Psoas muscle (tissue), 8 donors: Measurements from ENCODE around the gene NLGN1. TPM values are rescaled to one million over a fixed set of nuclear protein-coding genes. Genes with fewer than 3 reads are reported as not detected.

ENCODE experiments used
- ATAC-seq, 4 donors: fragments of 200-7000 bp; cut with Tn5 transposase; one replicate each; pipeline ENCODE4 v1.9.1; 2020; ENCODE audit warnings: moderate library complexity in 3 of 4, mild to moderate bottlenecking in 2 of 4
- DNase-seq, 2 donors: peaks; one replicate each; pipeline ENCODE4 v3.0.0-alpha.2; 2020
- H3K27ac ChIP-seq: fragments of 200-600 bp; one replicate; pipeline ENCODE4 v1.8.0; 2022
- H3K27me3 ChIP-seq, 3 donors: fragments of 200-600 bp in 1 of 3; one replicate each; pipeline versions ENCODE4 v1.6.1 to v1.8.0; 2013 to 2022; ENCODE audit warnings: low read length in 2 of 3, mild to moderate bottlenecking in 2 of 3, moderate library complexity in 1 of 3; ENCODE audit not compliant: insufficient read depth in 3 of 3
- H3K36me3 ChIP-seq, 2 donors: fragments of 200-600 bp in 1 of 2; one replicate each; pipeline versions ENCODE4 v1.6.1 to v1.8.0; 2013 to 2022; ENCODE audit warnings: low read depth in 1 of 2, mild to moderate bottlenecking in 1 of 2, moderate library complexity in 1 of 2; ENCODE audit not compliant: insufficient read depth in 1 of 2
- H3K4me1 ChIP-seq: fragments of 200-600 bp; one replicate; pipeline ENCODE4 v1.8.0; 2022
- H3K4me3 ChIP-seq: fragments of 200-600 bp; one replicate; pipeline ENCODE4 v1.8.0; 2022; ENCODE audit warnings: mild to moderate bottlenecking
- H3K9me3 ChIP-seq: fragments of 200-600 bp; one replicate; pipeline ENCODE4 v1.8.0; 2022
- WGBS, 3 donors: extraction: QIAGEN DNeasy Blood & Tissue Kit; methylation state at CpG; one replicate each; pipeline versions ENCODE4 v1.1.6 to v1.1.7; 2013; 5-methylcytosine and 5-hydroxymethylcytosine counted together
- intact Hi-C, 2 donors: fragments of 100-400 bp; cut with DNase I; formaldehyde crosslinking; loops; one replicate each; pipeline versions ENCODE4 v1.11.0 to v1.14.2; 2022
- polyA plus RNA-seq, 3 donors: library from polyadenylated mRNA; stranded (reverse); fragments of 200-250 nt; gene quantifications; one replicate each; pipeline ENCODE4 v1.2.3, GENCODE V29; 2013
- total RNA-seq, 4 donors: library from RNA; stranded (reverse); fragmentation: NEBNext Ultra II Directional in 2 of 4; extraction: Animal tissue kit (Norgen Biotek cat#: 25700) in 2 of 4; gene quantifications; one replicate each; pipeline versions ENCODE4 v1.2.1 to v1.2.4, GENCODE V29; 2021 to 2023
- TF ChIP-seq, protein P1 (sequence below): fragments of 200-600 bp; IDR thresholded peaks from one replicate; pipeline ENCODE4 v1.8.0; 2022; ENCODE audit warnings: antibody characterized with exemption
- donor health status: healthy with polysubstance abuse.
- donor health status: DM: no; HTN: no; CAD: no; lungs with moderate emphysema.
- donor health status: Bipolar disorder and iron deficiency.
- donor health status: healthy.
- donor health status: DM: yes; HTN: yes; CAD: no.
- donor health status: DM: no; HTN: no; CAD: no.
- donor health status: DM: no; HTN: no; CAD: no.
- donor health status: DM: yes; HTN: yes; CAD: no.

NLGN1 gene
- total and polyA plus RNA-seq, 7 donors: 0.04 to 1.0 (median 0.54) TPM

DNA sequence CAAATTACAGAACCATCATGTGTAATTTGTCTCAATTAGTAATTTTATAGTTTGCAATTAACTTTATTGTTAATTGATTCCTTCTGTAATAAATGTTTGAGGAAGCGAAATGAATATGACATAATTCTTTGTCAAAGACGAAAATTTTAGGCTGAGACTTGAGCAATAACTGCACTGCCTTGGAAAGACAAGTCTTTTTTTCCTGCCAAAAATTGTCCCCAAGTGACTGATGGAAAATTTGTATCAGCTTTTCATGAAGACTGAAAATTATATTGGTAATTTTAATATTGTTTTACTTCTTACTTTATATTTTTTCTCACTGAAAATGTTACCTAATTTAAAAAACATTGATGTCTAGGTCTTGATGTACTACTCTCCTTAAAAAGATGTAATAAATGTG lies 622.6 kb downstream of the NLGN1 start:
- H3K27ac ChIP-seq: no peak overlapping the region
- H3K9me3 ChIP-seq: no peaks in the 10 kb centered on the region
- intact Hi-C loops: no loop called here
- 65 to 68% (median 66%) methylated on average over 2 of the region's 2 CpGs for WGBS, 3 donors
- H3K4me3 ChIP-seq: no peak overlapping the region
- no peak for DNase-seq
- H3K27me3 ChIP-seq: no peaks in the 10 kb centered on the region
- H3K36me3 ChIP-seq: no peaks in the 10 kb centered on the region
- H3K4me1 ChIP-seq: no peaks in the 10 kb centered on the region
- TF ChIP-seq, protein P1, sequence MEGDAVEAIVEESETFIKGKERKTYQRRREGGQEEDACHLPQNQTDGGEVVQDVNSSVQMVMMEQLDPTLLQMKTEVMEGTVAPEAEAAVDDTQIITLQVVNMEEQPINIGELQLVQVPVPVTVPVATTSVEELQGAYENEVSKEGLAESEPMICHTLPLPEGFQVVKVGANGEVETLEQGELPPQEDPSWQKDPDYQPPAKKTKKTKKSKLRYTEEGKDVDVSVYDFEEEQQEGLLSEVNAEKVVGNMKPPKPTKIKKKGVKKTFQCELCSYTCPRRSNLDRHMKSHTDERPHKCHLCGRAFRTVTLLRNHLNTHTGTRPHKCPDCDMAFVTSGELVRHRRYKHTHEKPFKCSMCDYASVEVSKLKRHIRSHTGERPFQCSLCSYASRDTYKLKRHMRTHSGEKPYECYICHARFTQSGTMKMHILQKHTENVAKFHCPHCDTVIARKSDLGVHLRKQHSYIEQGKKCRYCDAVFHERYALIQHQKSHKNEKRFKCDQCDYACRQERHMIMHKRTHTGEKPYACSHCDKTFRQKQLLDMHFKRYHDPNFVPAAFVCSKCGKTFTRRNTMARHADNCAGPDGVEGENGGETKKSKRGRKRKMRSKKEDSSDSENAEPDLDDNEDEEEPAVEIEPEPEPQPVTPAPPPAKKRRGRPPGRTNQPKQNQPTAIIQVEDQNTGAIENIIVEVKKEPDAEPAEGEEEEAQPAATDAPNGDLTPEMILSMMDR: no peak
- no peak for ATAC-seq

DNA sequence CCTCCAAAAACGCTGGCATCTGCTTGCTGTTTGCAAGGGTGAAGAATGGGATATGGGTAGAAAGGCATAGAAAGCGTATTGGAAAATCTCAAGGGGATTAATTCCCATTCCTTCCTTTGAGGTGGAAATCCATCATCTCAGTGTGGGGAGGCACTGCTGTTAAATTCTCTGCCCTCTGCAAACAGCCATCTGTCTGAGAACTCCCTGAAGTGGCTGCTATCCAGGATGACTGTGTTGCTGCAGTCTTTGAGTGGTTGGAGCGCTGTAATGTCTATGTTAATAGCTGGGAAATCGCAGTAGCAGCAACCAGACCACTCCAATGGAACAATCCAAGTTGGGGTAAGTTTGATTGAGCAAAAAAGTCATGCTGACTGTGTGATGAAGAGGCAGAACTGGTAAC lies 625.9 kb downstream of the NLGN1 start:
- intact Hi-C loops: no loop called here
- H3K9me3 ChIP-seq: no peaks in the 10 kb centered on the region
- TF ChIP-seq, protein P1: no peak
- DNase-seq: no peak
- 51 to 71% (median 57%) methylated on average over 4 of the region's 4 CpGs for WGBS, 3 donors
- H3K4me3 ChIP-seq: no peak overlapping the region
- no peak overlapping the region for H3K27ac ChIP-seq
- no peaks in the 10 kb centered on the region for H3K27me3 ChIP-seq
- no peaks in the 10 kb centered on the region for H3K36me3 ChIP-seq
- H3K4me1 ChIP-seq: no peaks in the 10 kb centered on the region
- ATAC-seq: no peak

DNA sequence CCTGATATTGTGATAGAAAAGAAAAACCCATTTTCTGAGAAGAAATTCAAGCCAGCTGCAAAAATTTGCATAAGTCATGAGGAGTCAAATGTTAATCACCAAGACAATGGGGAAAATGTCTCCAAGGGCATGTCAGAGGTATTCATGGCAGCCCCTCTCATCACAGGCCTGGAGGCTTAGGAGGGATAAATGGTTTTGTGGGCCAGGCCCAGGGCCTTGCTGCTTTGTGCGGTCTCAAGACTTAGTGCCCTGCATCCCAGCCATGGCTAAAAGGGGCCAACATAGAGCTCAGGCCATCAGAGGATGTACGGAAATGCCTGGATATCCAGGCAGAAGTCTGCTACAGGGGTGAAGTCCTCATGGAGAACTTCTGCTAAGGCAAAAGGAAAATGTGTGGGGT lies 631.1 kb downstream of the NLGN1 start:
- Histone ChIP-seq H3K4me1 (no peaks in the 10 kb centered on the region), H3K36me3 (no peaks in the 10 kb centered on the region), H3K27me3 (no peaks in the 10 kb centered on the region), H3K4me3 (no peak overlapping the region), H3K27ac (no peak overlapping the region), H3K9me3 (no peaks in the 10 kb centered on the region)
- ATAC-seq: no peak
- no peak for DNase-seq
- TF ChIP-seq, protein P1: no peak
- intact Hi-C loops: no loop called here
- 91 to 100% (median 92%) methylated on average over 2 of the region's 2 CpGs for WGBS, 3 donors

DNA sequence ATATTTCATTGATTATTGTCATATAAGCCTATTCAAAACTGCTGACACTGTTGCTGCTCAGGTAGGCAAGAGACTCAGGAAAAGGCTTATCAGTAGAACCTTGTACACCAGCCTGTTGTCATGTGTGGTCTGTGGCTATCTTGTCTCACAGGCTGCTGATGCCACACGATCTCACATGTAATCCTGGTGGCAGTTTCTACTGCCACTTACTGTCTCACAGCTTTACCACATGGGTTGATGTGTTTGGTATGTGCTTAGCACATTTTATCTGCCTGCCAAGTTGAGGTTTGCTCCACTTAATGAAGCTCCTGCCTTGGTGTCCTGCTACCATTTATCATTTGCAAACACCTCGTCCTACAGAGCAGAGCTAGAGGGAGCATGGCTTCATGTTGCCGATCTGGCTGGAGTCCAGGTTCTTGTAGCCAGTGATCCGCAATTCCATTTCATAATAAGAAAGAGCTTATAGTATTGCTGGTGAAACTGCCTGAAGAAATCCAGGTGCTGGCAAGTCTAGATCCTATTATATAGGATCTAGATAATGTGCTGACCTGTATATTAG lies 637.9 kb downstream of the NLGN1 start:
- Histone ChIP-seq H3K4me3 (no peak overlapping the region), H3K36me3 (no peaks in the 10 kb centered on the region), H3K9me3 (no peaks in the 10 kb centered on the region), H3K27me3 (no peaks in the 10 kb centered on the region), H3K27ac (no peak overlapping the region), H3K4me1 (no peaks in the 10 kb centered on the region)
- no peak for ATAC-seq
- 20 to 36% (median 35%) methylated on average over 4 of the region's 4 CpGs for WGBS, 3 donors
- no peak for DNase-seq
- TF ChIP-seq, protein P1: no peak
- intact Hi-C loops: no loop called here

DNA sequence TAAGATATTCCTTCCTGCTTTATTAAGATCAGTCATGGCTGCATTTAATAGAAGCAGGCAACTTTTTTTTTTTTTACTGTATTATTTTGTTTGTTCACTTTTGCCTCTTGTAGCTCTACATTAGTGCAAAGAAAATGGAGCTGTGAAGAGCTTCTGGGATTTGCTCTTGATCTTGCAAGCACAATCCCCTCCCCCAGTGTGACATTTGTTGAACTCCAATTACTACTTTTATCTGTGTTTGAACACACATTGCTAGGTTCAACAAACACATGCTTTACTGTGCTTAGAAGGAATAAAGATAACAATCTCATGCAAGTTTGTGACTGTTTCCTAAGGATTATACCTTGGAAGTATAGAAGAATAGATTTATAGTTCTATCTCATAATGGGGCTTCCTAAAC lies 648.8 kb downstream of the NLGN1 start:
- intact Hi-C loops: no loop called here
- H3K27me3 ChIP-seq: no peaks in the 10 kb centered on the region
- no peak for DNase-seq
- ATAC-seq: no peak
- H3K9me3 ChIP-seq: no peaks in the 10 kb centered on the region
- H3K4me3 ChIP-seq: no peak overlapping the region
- TF ChIP-seq, protein P1: no peak
- no peaks in the 10 kb centered on the region for H3K4me1 ChIP-seq
- H3K36me3 ChIP-seq: no peaks in the 10 kb centered on the region
- H3K27ac ChIP-seq: no peak overlapping the region
